Measurements from ENCODE around the gene GPR108. TPM values are rescaled to one million over a fixed set of nuclear protein-coding genes. Genes with fewer than 3 reads are reported as not detected.
"Not testable (repeated sequence)": the region's sequence is repeated elsewhere in the genome, so short reads cannot be mapped to it uniquely, and the experiment has no call there.

Gene GPR108
- total RNA-seq, 3 donors from 2014 or later, result 74.8 to 115 (median 89.2) TPM

DNA sequence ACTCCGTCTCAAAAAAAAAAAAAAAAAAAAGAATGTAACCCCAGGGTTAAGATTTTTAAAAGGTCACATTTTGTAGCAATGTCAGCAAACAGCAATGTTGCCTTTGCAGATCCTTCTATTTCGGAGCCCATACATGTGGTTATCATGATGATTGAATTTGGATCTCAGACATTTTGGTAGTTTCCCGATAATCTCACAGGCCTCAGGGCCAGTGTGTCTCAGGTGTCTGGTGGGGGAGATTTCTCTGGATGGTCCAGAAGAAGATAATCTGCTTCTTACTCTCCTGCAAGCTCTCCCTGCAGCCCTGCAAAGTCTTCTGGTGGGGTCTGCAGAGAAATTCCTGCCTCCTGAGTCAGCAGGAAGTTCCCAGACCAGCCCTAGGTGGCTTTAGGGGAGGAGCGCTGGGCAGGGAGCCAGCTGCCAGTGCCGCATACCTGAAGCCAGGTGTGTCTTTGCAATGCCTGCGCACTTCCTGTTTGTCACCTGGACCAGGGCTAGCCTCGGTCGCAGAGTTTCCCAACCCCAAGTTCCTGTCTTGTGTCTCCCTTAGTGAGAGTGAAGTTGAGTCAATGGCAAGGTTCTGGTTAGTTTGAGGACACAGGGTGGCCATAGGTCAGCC, 28.5 kb upstream of the GPR108 start:
- no peaks in the 10 kb centered on the region for H3K9me3 ChIP-seq
- H3K4me1 ChIP-seq (ENCODE audit: low read depth), result peaks cover 12% of the 10 kb centered on the region
- DNase-seq (peak; percentile 95 to 96 (median 96)), ATAC-seq (peak; percentile 72)
- no peak overlapping the region for H3K4me3 ChIP-seq
- intact Hi-C loops (cut with DNase I, micrococcal nuclease), result no loop called here
- TF ChIP-seq, protein P1, sequence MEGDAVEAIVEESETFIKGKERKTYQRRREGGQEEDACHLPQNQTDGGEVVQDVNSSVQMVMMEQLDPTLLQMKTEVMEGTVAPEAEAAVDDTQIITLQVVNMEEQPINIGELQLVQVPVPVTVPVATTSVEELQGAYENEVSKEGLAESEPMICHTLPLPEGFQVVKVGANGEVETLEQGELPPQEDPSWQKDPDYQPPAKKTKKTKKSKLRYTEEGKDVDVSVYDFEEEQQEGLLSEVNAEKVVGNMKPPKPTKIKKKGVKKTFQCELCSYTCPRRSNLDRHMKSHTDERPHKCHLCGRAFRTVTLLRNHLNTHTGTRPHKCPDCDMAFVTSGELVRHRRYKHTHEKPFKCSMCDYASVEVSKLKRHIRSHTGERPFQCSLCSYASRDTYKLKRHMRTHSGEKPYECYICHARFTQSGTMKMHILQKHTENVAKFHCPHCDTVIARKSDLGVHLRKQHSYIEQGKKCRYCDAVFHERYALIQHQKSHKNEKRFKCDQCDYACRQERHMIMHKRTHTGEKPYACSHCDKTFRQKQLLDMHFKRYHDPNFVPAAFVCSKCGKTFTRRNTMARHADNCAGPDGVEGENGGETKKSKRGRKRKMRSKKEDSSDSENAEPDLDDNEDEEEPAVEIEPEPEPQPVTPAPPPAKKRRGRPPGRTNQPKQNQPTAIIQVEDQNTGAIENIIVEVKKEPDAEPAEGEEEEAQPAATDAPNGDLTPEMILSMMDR (IDR thresholded peaks at IDR 0.05), result no peak
- no peaks in the 10 kb centered on the region for H3K36me3 ChIP-seq (ENCODE audit: low read depth)

DNA sequence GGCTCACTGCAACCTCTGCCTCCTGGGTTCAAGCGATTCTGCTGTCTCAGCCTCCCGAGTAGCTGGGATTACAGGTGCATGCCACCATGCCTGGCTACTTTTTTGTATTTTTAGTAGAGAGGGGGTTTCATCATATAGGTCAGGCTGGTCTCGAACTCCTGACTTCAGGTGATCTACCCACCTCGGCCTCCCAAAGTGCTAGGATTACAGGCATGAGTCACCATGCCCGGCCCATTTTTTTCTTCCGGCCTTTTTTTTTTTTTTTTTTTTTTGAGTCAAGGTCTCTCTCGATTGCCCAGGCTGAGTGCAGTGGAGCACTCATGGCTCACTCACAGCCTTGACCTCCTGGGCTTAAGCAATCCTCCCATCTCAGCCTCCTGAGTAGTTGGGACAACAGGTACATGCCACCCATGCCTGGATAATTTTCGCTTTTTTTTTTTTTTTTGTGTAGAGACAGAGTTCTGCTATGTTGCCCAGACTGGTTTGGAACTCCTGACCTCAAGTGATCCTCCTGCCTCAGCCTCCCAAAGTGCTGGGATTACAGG, 24.9 kb upstream of the GPR108 start:
- ATAC-seq; H3K9me3 ChIP-seq; H3K4me1 ChIP-seq (ENCODE audit: low read depth); H3K4me3 ChIP-seq; H3K36me3 ChIP-seq (ENCODE audit: low read depth); intact Hi-C loops (cut with DNase I, micrococcal nuclease); DNase-seq: not testable (repeated sequence)

DNA sequence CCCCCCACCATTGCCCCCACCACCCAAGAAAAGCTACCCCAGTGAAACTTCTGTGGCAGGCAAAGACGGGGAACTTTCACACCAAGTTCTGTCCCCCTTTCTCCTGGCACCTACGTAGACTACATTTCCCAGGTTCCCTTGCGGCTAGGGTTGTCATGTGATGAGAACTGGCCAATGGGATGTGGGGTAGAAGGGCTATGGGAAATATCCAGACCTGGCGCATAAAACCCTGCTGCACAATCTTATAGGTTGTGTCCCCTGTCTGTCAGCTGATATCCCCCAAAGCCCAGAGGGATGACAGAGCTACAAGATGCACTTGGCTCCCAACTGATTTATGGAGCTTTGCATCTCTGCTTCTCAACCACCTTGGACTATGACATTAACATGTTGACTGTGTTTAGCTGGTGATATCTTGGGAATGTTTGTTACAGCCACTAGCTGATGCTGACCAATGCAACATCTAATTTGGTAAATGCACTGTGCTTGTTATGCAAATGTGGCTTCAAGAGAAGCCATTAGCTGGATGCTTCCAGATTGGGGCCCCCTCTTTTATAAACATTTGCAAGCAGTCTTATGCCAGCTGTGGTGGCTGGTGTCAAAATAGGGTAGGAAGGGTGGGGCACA, 23.8 kb upstream of the GPR108 start:
- Histone ChIP-seq H3K4me3 (no peak overlapping the region), H3K4me1 (ENCODE audit: low read depth) (no peaks in the 10 kb centered on the region), H3K9me3 (no peaks in the 10 kb centered on the region), H3K36me3 (ENCODE audit: low read depth) (no peaks in the 10 kb centered on the region)
- DNase-seq (no peak), ATAC-seq (no peak)
- TF ChIP-seq, protein P1 (IDR thresholded peaks at IDR 0.05), result no peak
- intact Hi-C loops (cut with DNase I, micrococcal nuclease), result no loop called here

DNA sequence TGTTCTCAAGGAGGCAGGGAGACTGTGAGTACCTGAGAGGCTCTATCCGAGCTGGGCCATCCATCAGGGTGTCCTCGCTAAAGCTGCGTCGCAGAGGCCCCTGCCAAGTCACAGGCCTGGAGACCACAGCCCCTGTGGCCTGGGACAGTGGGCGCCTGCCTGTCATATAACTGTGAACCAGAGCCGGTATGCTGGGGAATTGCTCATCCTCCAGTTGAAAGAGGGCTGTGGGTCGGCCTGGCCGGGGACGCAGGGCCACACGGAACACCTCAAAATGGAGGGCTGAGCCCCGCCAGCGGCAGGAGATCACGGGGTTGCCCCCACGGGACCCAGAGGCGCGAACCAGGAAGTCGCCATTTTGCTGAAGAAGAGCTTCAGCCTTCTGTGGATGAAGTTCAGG, 23.2 kb upstream of the GPR108 start:
- DNase-seq (no peak), ATAC-seq (no peak)
- H3K9me3 ChIP-seq, result no peaks in the 10 kb centered on the region
- H3K4me1 ChIP-seq (ENCODE audit: low read depth), result no peaks in the 10 kb centered on the region
- H3K36me3 ChIP-seq (ENCODE audit: low read depth), result no peaks in the 10 kb centered on the region
- H3K4me3 ChIP-seq, result no peak overlapping the region
- TF ChIP-seq, protein P1 (IDR thresholded peaks at IDR 0.05), result no peak
- intact Hi-C loops (cut with DNase I, micrococcal nuclease), result no loop called here

DNA sequence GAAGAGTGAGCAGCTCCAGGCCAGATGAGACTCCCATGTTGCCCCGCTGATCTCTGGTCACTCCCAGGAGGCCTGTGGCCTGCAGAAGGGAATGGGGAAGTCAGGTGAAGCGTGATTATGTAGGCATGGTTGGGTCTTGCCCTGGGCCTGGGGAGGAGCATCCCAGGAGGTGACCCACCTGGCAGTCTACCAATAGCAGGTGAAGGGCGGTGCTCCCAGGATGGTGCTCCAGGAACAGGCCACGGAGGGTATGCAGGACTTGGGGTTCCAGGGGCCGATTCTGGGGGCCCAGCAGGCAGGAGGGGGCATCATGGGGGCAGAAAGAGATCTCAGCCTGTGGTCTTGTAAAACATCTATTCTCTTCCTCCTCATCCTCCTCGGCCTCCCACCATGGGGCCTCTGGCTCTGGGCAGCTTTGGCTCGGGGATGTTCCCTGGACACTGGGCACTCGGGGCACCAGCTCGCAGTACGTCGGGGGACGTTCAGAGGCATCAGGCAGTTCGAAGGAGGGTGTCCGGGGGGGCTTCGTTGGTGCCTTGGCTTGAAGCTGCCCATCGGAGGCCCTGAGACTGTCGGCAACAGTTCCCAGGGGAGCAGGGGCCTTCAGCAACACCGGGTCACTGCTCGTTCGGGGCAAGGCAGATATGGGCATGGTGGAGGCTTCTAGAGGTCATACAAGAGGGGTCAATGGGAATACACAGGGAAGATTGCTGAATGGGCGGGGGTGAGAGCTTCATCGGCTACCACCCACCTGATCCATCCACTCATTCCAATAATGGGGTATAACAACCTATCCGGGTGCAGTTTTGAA, 17.5 kb upstream of the GPR108 start:
- no peak for ATAC-seq
- H3K4me3 ChIP-seq, result no peak overlapping the region
- no peaks in the 10 kb centered on the region for H3K36me3 ChIP-seq (ENCODE audit: low read depth)
- TF ChIP-seq, protein P1 (IDR thresholded peaks at IDR 0.05), result no peak
- peak in 1 of 3 donors; percentile 46 for DNase-seq
- H3K9me3 ChIP-seq, result no peaks in the 10 kb centered on the region
- intact Hi-C loops (cut with DNase I, micrococcal nuclease), result no loop called here
- H3K4me1 ChIP-seq (ENCODE audit: low read depth), result peaks cover 21% of the 10 kb centered on the region

DNA sequence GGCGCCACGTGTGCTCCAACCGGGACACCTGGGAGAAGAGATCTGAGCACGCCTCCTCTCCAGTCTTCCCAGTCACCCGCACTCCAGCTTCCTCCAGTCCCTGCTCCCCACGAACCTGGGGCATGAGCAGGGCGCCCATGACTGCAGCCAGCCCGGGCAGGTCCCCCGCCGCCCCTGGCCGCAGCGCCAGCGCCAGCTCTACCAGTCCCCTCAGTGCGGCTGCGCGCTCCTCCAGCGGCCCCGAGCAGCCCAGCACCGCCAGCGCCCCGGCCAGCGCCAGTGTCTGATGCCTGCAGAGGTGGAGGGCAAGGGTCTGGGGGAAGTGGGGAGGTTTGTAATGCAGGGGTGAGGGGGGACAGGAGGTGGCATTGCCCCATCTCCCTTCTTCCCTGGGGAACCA, 16.8 kb upstream of the GPR108 start:
- ATAC-seq (no peak), DNase-seq (peak in 2 of 3 donors; percentile 62 to 66)
- intact Hi-C loops (cut with DNase I, micrococcal nuclease), result no loop called here
- Histone ChIP-seq H3K4me1 (ENCODE audit: low read depth) (peaks cover 21% of the 10 kb centered on the region), H3K36me3 (ENCODE audit: low read depth) (no peaks in the 10 kb centered on the region), H3K9me3 (no peaks in the 10 kb centered on the region), H3K4me3 (no peak overlapping the region)
- TF ChIP-seq, protein P1 (IDR thresholded peaks at IDR 0.05), result no peak

Measured in mucosa of descending colon (tissue), 3 donors.